B cell (primary cell): ENCODE measurements around the gene ZNF440. TPM values are rescaled to one million over a fixed set of nuclear protein-coding genes. Genes with fewer than 3 reads are reported as not detected.

ENCODE experiments used
- ATAC-seq: fragments of 200-7000 bp; cut with Tn5 transposase; one replicate; pipeline ENCODE4 v1.10.0; 2021; ENCODE audit warnings: low read depth, mild to moderate bottlenecking, moderate number of reproducible peaks, moderate library complexity
- CTCF ChIA-PET: fragments of 350-600 bp; sonication (Branson Sonifier 250); formaldehyde crosslinking; loops from one replicate; lab custom pipeline; 2021; ENCODE audit warnings: antibody characterized with exemption, inconsistent platforms; lab: Charles Lee
- POLR2A ChIA-PET: fragments of 350-600 bp; sonication (Branson Sonifier 250); formaldehyde crosslinking; loops from one replicate; lab custom pipeline; 2021; ENCODE audit warnings: antibody characterized with exemption; lab: Charles Lee
- DNase-seq: peaks from one replicate; pipeline ENCODE4 v3.0.0; 2013
- H2AFZ ChIP-seq: 2 replicates; pipeline ENCODE4 v1.6.1; 2012; ENCODE audit warnings: mild to moderate bottlenecking, low read depth, low read length; ENCODE audit not compliant: insufficient read depth, poor library complexity, severe bottlenecking
- H3K27ac ChIP-seq, 2 donors: 1 replicate in 1 of 2; 2 replicates in 1 of 2; pipeline ENCODE4 v1.5.1; 2012 to 2013; ENCODE audit warnings: low read length in 2 of 2, mild to moderate bottlenecking in 2 of 2, moderate library complexity in 1 of 2
- H3K27me3 ChIP-seq, 4 experiments: fragments of 200-600 bp in 1 of 4; sonication (generic) in 1 of 4; replicated peaks in 1 of 4; 1 replicate in 2 of 4; 2 replicates in 2 of 4; pipeline versions ENCODE4 v1.6.1 to v1.7.0; 2013 to 2016; ENCODE audit warnings: low read length in 3 of 4, mild to moderate bottlenecking in 2 of 4, mixed read lengths in 1 of 4, moderate library complexity in 1 of 4; ENCODE audit not compliant: insufficient read depth in 4 of 4, control insufficient read depth in 3 of 4; ENCODE audit errors: control extremely low read depth in 1 of 4
- H3K36me3 ChIP-seq, 2 experiments: replicated peaks in 1 of 2; 1 replicate in 1 of 2; 2 replicates in 1 of 2; pipeline versions ENCODE4 v1.6.1 to v1.7.1; 2013; ENCODE audit warnings: low read length in 1 of 2; ENCODE audit not compliant: insufficient read depth in 2 of 2, control insufficient read depth in 1 of 2; ENCODE audit errors: control extremely low read depth in 1 of 2, extremely low read depth in 1 of 2
- H3K4me1 ChIP-seq, 2 donors: fragments of 200-600 bp in 1 of 2; sonication (generic) in 1 of 2; 1 replicate in 1 of 2; 2 replicates in 1 of 2; pipeline versions ENCODE4 v1.5.1 to v1.6.1; 2013 to 2017; ENCODE audit warnings: low read length in 2 of 2; ENCODE audit not compliant: control insufficient read depth in 2 of 2, insufficient read depth in 2 of 2
- H3K4me2 ChIP-seq: replicated peaks from 2 replicates; pipeline ENCODE3; 2012; ENCODE audit warnings: mild to moderate bottlenecking, low read depth, low read length; ENCODE audit not compliant: poor library complexity, severe bottlenecking
- H3K4me3 ChIP-seq, 5 experiments: fragments of 200-600 bp in 1 of 5; sonication (generic) in 1 of 5; 1 replicate in 3 of 5; 2 replicates in 2 of 5; pipeline versions ENCODE4 v1.5.1 to v1.7.0; 2011 to 2016; ENCODE audit warnings: low read length in 4 of 5, mild to moderate bottlenecking in 4 of 5, low read depth in 2 of 5, control low read depth in 1 of 5, moderate library complexity in 1 of 5; ENCODE audit not compliant: insufficient read depth in 1 of 5; ENCODE audit errors: control extremely low read depth in 1 of 5, extremely low read depth in 1 of 5
- H3K79me2 ChIP-seq: fragments of 200-600 bp; sonication (generic); one replicate; pipeline ENCODE4 v1.6.0; 2016; ENCODE audit warnings: low read length; ENCODE audit not compliant: control insufficient read depth, insufficient read depth
- H3K9ac ChIP-seq: fragments of 200-600 bp; sonication (generic); 2 replicates; pipeline ENCODE4 v1.6.1; 2017; ENCODE audit warnings: mild to moderate bottlenecking, low read length, moderate library complexity
- H3K9me3 ChIP-seq, 3 donors: one replicate each; pipeline versions ENCODE4 v1.6.1 to v1.7.1; 2013; ENCODE audit warnings: low read length in 2 of 3; ENCODE audit not compliant: control insufficient read depth in 2 of 3, insufficient read depth in 1 of 3; ENCODE audit errors: control extremely low read depth in 1 of 3
- H4K20me1 ChIP-seq: 2 replicates; pipeline ENCODE4 v1.6.0; 2012; ENCODE audit warnings: mild to moderate bottlenecking, low read length; ENCODE audit not compliant: insufficient read depth, control insufficient read depth, poor library complexity, severe bottlenecking
- H3K27ac Mint-ChIP-seq: one replicate; pipeline ENCODE4 v1.8.0; 2021; ENCODE audit warnings: mixed read lengths
- H3K27me3 Mint-ChIP-seq: one replicate; pipeline ENCODE4 v1.8.0; 2021; ENCODE audit warnings: mixed read lengths
- H3K4me1 Mint-ChIP-seq: one replicate; pipeline ENCODE4 v1.8.0; 2021; ENCODE audit warnings: mixed read lengths
- H3K4me3 Mint-ChIP-seq: one replicate; pipeline ENCODE4 v1.8.0; 2021; ENCODE audit warnings: mixed read lengths
- H3K9me3 Mint-ChIP-seq: one replicate; pipeline ENCODE4 v1.8.0; 2022; ENCODE audit warnings: mixed read lengths; ENCODE audit not compliant: insufficient read depth
- EZH2 ChIP-seq: IDR thresholded peaks from 2 replicates; pipeline ENCODE4 v1.6.1; 2012; ENCODE audit warnings: borderline replicate concordance, low read depth, mild to moderate bottlenecking, moderate library complexity, low read length; ENCODE audit not compliant: insufficient read depth, poor library complexity, severe bottlenecking
- WGBS: methylation state at CpG from one replicate; pipeline ENCODE4 v1.1.5; 2013; ENCODE audit warnings: missing lambda C conversion rate; ENCODE audit not compliant: insufficient coverage; 5-methylcytosine and 5-hydroxymethylcytosine counted together
- intact Hi-C: fragments of 100-400 bp; cut with micrococcal nuclease; formaldehyde crosslinking; loops from one replicate; pipeline ENCODE4 v1.10.0; 2022
- polyA plus RNA-seq: library from polyadenylated mRNA; depleted of rRNA; stranded (reverse); fragments of >200 nt; gene quantifications from 2 replicates; pipeline ENCODE4 v1.2.3, GENCODE V29; 2012
- total RNA-seq, 2 donors: library from RNA; stranded (reverse); fragments of 120-200 nt in 1 of 2; gene quantifications; 1 replicate in 1 of 2; 2 replicates in 1 of 2; pipeline versions ENCODE4 v1.2.3 to v1.2.4, GENCODE V29; 2013 to 2022
- TF ChIP-seq, protein P1 (sequence below): fragments of 200-600 bp; IDR thresholded peaks from one replicate; pipeline ENCODE4 v1.8.0; 2022; ENCODE audit warnings: antibody characterized with exemption, mild to moderate bottlenecking

Gene ZNF440
- total and polyA plus RNA-seq, 2 donors (not counting 1 experiment from before 2014, with no cell fraction given), result 3.4 to 22.4 TPM

DNA sequence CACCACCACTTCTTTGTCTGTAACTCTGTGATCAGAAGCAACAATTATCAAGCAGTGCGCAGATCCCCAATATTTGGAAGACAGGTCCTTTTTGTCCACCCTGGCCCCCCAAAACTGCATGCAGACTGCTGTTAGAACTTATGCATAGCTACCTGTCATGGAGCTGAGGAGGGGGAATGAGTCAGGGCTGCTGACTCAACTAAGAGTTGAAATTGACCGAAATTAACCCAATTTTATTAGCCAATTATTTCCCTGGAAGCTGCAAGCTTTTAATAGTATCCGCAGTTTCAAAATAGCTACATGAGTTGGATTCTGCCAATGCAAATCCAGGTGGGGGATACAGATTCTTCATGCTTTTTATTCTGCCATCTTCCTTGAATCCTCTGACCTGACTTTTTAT, 29.7 kb upstream of the ZNF440 start:
- no peak overlapping the region for H3K4me3 Mint-ChIP-seq
- DNase-seq, result no peak
- ATAC-seq, result no peak
- peaks cover 20% of the 10 kb centered on the region for H3K9me3 Mint-ChIP-seq
- no peaks in the 10 kb centered on the region for H3K4me1 Mint-ChIP-seq
- POLR2A ChIA-PET, result no interaction called here
- 100% methylated on average over 1 of the region's 3 CpGs for WGBS
- H3K27me3 Mint-ChIP-seq, result no peaks in the 10 kb centered on the region
- H3K27ac Mint-ChIP-seq, result no peak overlapping the region
- Histone ChIP-seq H3K27ac (no peak overlapping the region), H3K36me3 (peaks cover 19 to 26% of the 10 kb centered on the region in 2 experiments), H3K9ac (no peak overlapping the region), H4K20me1 (no peaks in the 10 kb centered on the region), H3K9me3 (peaks cover 30 to 88% (median 44%) of the 10 kb centered on the region in 3 donors), H3K4me2 (no peak overlapping the region), H2AFZ (no peak overlapping the region), H3K27me3 (no peaks in the 10 kb centered on the region), H3K79me2 (no peaks in the 10 kb centered on the region), H3K4me1 (no peaks in the 10 kb centered on the region), H3K4me3 (no peak overlapping the region)
- intact Hi-C loops, result no loop called here
- TF ChIP-seq, protein P1, sequence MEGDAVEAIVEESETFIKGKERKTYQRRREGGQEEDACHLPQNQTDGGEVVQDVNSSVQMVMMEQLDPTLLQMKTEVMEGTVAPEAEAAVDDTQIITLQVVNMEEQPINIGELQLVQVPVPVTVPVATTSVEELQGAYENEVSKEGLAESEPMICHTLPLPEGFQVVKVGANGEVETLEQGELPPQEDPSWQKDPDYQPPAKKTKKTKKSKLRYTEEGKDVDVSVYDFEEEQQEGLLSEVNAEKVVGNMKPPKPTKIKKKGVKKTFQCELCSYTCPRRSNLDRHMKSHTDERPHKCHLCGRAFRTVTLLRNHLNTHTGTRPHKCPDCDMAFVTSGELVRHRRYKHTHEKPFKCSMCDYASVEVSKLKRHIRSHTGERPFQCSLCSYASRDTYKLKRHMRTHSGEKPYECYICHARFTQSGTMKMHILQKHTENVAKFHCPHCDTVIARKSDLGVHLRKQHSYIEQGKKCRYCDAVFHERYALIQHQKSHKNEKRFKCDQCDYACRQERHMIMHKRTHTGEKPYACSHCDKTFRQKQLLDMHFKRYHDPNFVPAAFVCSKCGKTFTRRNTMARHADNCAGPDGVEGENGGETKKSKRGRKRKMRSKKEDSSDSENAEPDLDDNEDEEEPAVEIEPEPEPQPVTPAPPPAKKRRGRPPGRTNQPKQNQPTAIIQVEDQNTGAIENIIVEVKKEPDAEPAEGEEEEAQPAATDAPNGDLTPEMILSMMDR, result no peak
- TF ChIP-seq EZH2, result no peak
- CTCF ChIA-PET, result no interaction called here

DNA sequence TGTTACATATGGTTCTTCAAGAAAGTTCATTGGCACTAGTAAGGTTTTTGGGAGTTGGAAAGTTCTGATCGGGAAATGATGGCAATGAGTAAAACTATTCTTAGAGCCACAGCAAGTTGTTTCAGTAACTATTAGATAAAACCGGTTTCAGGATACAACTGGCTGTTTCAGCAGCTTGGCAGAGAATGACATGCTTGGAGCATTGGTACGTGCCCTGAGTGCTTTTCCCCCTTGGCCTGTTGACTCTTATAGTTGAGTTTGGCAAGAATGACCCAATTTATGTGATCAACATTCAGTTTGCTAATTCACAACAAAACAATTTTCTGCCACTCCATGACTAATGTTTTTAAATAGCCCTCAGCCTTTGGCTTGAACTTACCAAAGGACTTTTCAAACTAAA, 26.5 kb upstream of the ZNF440 start:
- Mint-ChIP-seq H3K4me1 (no peaks in the 10 kb centered on the region), H3K27me3 (no peaks in the 10 kb centered on the region), H3K4me3 (no peak overlapping the region), H3K27ac (no peak overlapping the region), H3K9me3 (peaks cover 14% of the 10 kb centered on the region)
- Histone ChIP-seq H3K36me3 (peaks cover 0 to 4% of the 10 kb centered on the region in 2 experiments), H4K20me1 (no peaks in the 10 kb centered on the region), H3K4me1 (no peaks in the 10 kb centered on the region), H3K9me3 (peaks cover 10 to 66% (median 47%) of the 10 kb centered on the region in 3 donors), H3K27ac (no peak overlapping the region), H3K27me3 (no peaks in the 10 kb centered on the region), H3K9ac (no peak overlapping the region), H2AFZ (no peak overlapping the region), H3K4me2 (no peak overlapping the region), H3K4me3 (no peak overlapping the region), H3K79me2 (no peaks in the 10 kb centered on the region)
- TF ChIP-seq, protein P1, result no peak
- TF ChIP-seq EZH2, result no peak
- intact Hi-C loops, result no loop called here
- DNase-seq, result no peak
- POLR2A ChIA-PET, result no interaction called here
- CTCF ChIA-PET, result interaction anchor here (2.3 kb wide), 1 partner anchor 10 kb away, joined by 18 read pairs; the partner anchor contains the start of gene ZNF491
- ATAC-seq, result no peak
- 84% methylated on average over 3 of the region's 3 CpGs for WGBS
